ENCODE results near the gene MRNIP. TPM values are rescaled to one million over a fixed set of nuclear protein-coding genes. Genes with fewer than 3 reads are reported as not detected.
A peak's percentile ranks its signal among the peaks of the same experiment; 100 is the strongest.

The MRNIP gene
- total and polyA plus RNA-seq, 8 donors, result 8.0 to 46.0 (median 27.1) TPM

GRCh38 chr5:179806250-179807048, 52.2 kb downstream of the MRNIP start, which contains the start of gene MGAT4B:
TSS of gene MGAT4B (minus strand) at chr5:179806866. CDS start at chr5:179806583, 283 bp downstream.
- intact Hi-C loops (cut with DNase I; ENCODE audit: low total_unique reads), result no loop called here
- H3K27ac ChIP-seq, result peak within 1 kb of the TSS; percentile 94 to 99 (median 95)
- no peaks in the 10 kb centered on the region for H3K27me3 ChIP-seq
- H3K9me3 ChIP-seq, result no peaks in the 10 kb centered on the region
- TF ChIP-seq CTCF (IDR thresholded peaks at IDR 0.05), result no peak
- TF ChIP-seq POLR2A (IDR thresholded peaks at IDR 0.05), result no peak
- no peak for TF ChIP-seq EP300 (IDR thresholded peaks at IDR 0.05)
- peak in 2 of 3 donors; percentile 79 to 90 for TF ChIP-seq POLR2AphosphoS5 (IDR thresholded peaks at IDR 0.05)
- peaks cover 2 to 11% (median 5%) of the 10 kb centered on the region in 4 donors for H3K36me3 ChIP-seq
- peak; percentile 87 to 95 for DNase-seq
- 0 to 1% (median 1%) methylated on average over 21 to 108 of the region's 108 CpGs; no CpG with 5 or more reads in 1 of the 5 donors for WGBS, 5 donors
- H3K4me1 ChIP-seq, result peaks cover 52 to 59% (median 58%) of the 10 kb centered on the region in 4 donors
- H3K4me3 ChIP-seq, result peak within 1 kb of the TSS; percentile 78 to 96 (median 92)

GRCh38 chr5:179805529-179806249, 52.9 kb downstream of the MRNIP start:
- DNase-seq, result peak in 1 of 2 donors; percentile 86
- TF ChIP-seq CTCF (IDR thresholded peaks at IDR 0.05), result no peak
- no peak for TF ChIP-seq POLR2AphosphoS5 (IDR thresholded peaks at IDR 0.05)
- no peak for TF ChIP-seq POLR2A (IDR thresholded peaks at IDR 0.05)
- no peak for TF ChIP-seq EP300 (IDR thresholded peaks at IDR 0.05)
- Histone ChIP-seq H3K36me3 (peaks cover 9 to 18% (median 13%) of the 10 kb centered on the region in 4 donors), H3K27me3 (no peaks in the 10 kb centered on the region), H3K4me1 (peaks cover 54 to 65% (median 63%) of the 10 kb centered on the region in 4 donors), H3K4me3 (peak overlapping the region; percentile 78 to 96 (median 92)), H3K9me3 (no peaks in the 10 kb centered on the region), H3K27ac (peak overlapping the region; percentile 94 to 99 (median 95))
- 3 to 27% (median 8%) methylated on average over 9 to 64 of the region's 65 CpGs for WGBS, 5 donors
- intact Hi-C loops (cut with DNase I; ENCODE audit: low total_unique reads), result no loop called here

- no peak for TF ChIP-seq EP300 (IDR thresholded peaks at IDR 0.05)
- peak in 2 of 3 donors; percentile 63 to 68 for TF ChIP-seq POLR2AphosphoS5 (IDR thresholded peaks at IDR 0.05)
- Histone ChIP-seq H3K9me3 (no peaks in the 10 kb centered on the region), H3K36me3 (peaks cover 14 to 24% (median 19%) of the 10 kb centered on the region in 4 donors), H3K4me1 (peaks cover 54 to 65% (median 63%) of the 10 kb centered on the region in 4 donors), H3K4me3 (peak overlapping the region; percentile 78 to 96 (median 92)), H3K27ac (peak overlapping the region; percentile 94 to 99 (median 95)), H3K27me3 (no peaks in the 10 kb centered on the region)
- intact Hi-C loops (cut with DNase I; ENCODE audit: low total_unique reads), result no loop called here
- DNase-seq, result peak; percentile 54 to 63
- 28 to 54% (median 31%) methylated on average over 5 to 9 of the region's 9 CpGs for WGBS, 5 donors
Measured at GRCh38 chr5:179805070-179805528, 53.5 kb downstream of the MRNIP start.

GRCh38 chr5:179804555-179804947, 54.1 kb downstream of the MRNIP start:
- H3K36me3 ChIP-seq, result peaks cover 20 to 30% (median 24%) of the 10 kb centered on the region in 4 donors

More at GRCh38 chr5:179804555-179804947, 54.1 kb downstream of the MRNIP start:
- H3K4me3 ChIP-seq, result peak overlapping the region in 3 of 4 donors; percentile 92 to 96 (median 93)
- 74 to 83% (median 80%) methylated on average over 8 of the region's 8 CpGs for WGBS, 5 donors
- H3K27me3 ChIP-seq, result no peaks in the 10 kb centered on the region
- H3K27ac ChIP-seq, result peak overlapping the region; percentile 94 to 99 (median 95)
- TF ChIP-seq POLR2AphosphoS5 (IDR thresholded peaks at IDR 0.05) (no peak), CTCF (IDR thresholded peaks at IDR 0.05) (no peak), POLR2A (IDR thresholded peaks at IDR 0.05) (no peak), EP300 (IDR thresholded peaks at IDR 0.05) (no peak)
- DNase-seq, result peak in 1 of 2 donors; percentile 9
- intact Hi-C loops (cut with DNase I; ENCODE audit: low total_unique reads), result no loop called here
- peaks cover 54 to 65% (median 63%) of the 10 kb centered on the region in 4 donors for H3K4me1 ChIP-seq
- H3K9me3 ChIP-seq, result no peaks in the 10 kb centered on the region
